ENCODE data around the gene SPATA31C2. TPM values are rescaled to one million over a fixed set of nuclear protein-coding genes. Genes with fewer than 3 reads are reported as not detected.
"Not testable (repeated sequence)": the region's sequence is repeated elsewhere in the genome, so short reads cannot be mapped to it uniquely, and the experiment has no call there.

The SPATA31C2 gene
- total RNA-seq, 4 donors from 2014 or later, result not detected

- no peak for TF ChIP-seq POLR2AphosphoS5 (IDR thresholded peaks at IDR 0.05)
- TF ChIP-seq, protein P1, sequence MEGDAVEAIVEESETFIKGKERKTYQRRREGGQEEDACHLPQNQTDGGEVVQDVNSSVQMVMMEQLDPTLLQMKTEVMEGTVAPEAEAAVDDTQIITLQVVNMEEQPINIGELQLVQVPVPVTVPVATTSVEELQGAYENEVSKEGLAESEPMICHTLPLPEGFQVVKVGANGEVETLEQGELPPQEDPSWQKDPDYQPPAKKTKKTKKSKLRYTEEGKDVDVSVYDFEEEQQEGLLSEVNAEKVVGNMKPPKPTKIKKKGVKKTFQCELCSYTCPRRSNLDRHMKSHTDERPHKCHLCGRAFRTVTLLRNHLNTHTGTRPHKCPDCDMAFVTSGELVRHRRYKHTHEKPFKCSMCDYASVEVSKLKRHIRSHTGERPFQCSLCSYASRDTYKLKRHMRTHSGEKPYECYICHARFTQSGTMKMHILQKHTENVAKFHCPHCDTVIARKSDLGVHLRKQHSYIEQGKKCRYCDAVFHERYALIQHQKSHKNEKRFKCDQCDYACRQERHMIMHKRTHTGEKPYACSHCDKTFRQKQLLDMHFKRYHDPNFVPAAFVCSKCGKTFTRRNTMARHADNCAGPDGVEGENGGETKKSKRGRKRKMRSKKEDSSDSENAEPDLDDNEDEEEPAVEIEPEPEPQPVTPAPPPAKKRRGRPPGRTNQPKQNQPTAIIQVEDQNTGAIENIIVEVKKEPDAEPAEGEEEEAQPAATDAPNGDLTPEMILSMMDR (IDR thresholded peaks at IDR 0.05), result no peak
- TF ChIP-seq POLR2A (IDR thresholded peaks at IDR 0.05; ENCODE audit: low read depth), result no peak
- TF ChIP-seq EP300 (IDR thresholded peaks at IDR 0.05), result no peak
- no peaks in the 10 kb centered on the region for H3K36me3 ChIP-seq
- WGBS, result 91% methylated on average over 1 of the region's 1 CpG
- H3K4me1 ChIP-seq, result no peaks in the 10 kb centered on the region
- H3K9me3 ChIP-seq, result peaks cover 0 to 5% (median 0%) of the 10 kb centered on the region in 4 donors
- H3K4me3 ChIP-seq, result no peak overlapping the region
- no peak for DNase-seq (ENCODE audit: extremely low spot score)
- intact Hi-C loops (cut with DNase I), result no loop called here
- no peaks in the 10 kb centered on the region for H3K27me3 ChIP-seq
- H3K27ac ChIP-seq (replicated peaks in 1 of 4), result no peak overlapping the region
These were observed 28.4 kb upstream of the SPATA31C2 start for GRCh38 chr9:88166660-88167059.

DNA sequence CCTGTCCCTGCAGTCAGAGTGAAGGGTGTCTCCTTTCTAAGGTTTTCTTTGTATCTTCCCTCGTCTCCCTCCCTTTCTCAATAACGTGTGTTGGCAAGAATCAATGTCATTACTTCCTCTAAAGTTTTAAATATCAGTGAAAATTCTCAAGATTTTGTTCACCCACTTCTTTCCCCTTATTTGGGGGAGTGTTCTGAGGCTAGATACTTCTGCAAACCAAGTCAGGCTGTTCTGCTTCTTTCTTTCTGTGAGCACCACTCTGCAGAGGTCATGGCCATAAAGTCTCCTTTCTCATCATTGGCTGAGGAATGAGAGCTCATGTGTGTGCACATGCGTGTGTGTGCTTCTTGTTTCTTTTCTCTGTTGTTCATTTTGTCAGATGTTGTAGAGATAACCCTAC is 26.6 kb upstream of the SPATA31C2 start:
- no peaks in the 10 kb centered on the region for H3K4me1 ChIP-seq
- no peak for TF ChIP-seq POLR2AphosphoS5 (IDR thresholded peaks at IDR 0.05)
- TF ChIP-seq POLR2A (IDR thresholded peaks at IDR 0.05; ENCODE audit: low read depth), result no peak
- TF ChIP-seq, protein P1 (IDR thresholded peaks at IDR 0.05), result no peak
- H3K4me3 ChIP-seq, result no peak overlapping the region
- WGBS, result 81% methylated on average over 3 of the region's 3 CpGs
- intact Hi-C loops (cut with DNase I), result no loop called here
- peaks cover 0 to 5% (median 0%) of the 10 kb centered on the region in 4 donors for H3K27me3 ChIP-seq
- H3K9me3 ChIP-seq, result peaks cover 0 to 5% (median 0%) of the 10 kb centered on the region in 4 donors
- H3K27ac ChIP-seq (replicated peaks in 1 of 4), result no peak overlapping the region
- no peak for DNase-seq (ENCODE audit: extremely low spot score)
- H3K36me3 ChIP-seq, result no peaks in the 10 kb centered on the region

- H3K36me3 ChIP-seq, result no peaks in the 10 kb centered on the region
- H3K4me1 ChIP-seq, result no peaks in the 10 kb centered on the region
- TF ChIP-seq POLR2A (IDR thresholded peaks at IDR 0.05; ENCODE audit: low read depth) (no peak), POLR2AphosphoS5 (IDR thresholded peaks at IDR 0.05) (no peak), EP300 (IDR thresholded peaks at IDR 0.05) (no peak)
- TF ChIP-seq, protein P1 (IDR thresholded peaks at IDR 0.05), result no peak
- no peak overlapping the region for H3K27ac ChIP-seq (replicated peaks in 1 of 4)
- peaks cover 0 to 5% (median 0%) of the 10 kb centered on the region in 4 donors for H3K9me3 ChIP-seq
- peaks cover 0 to 11% (median 0%) of the 10 kb centered on the region in 4 donors for H3K27me3 ChIP-seq
- 79% methylated on average over 6 of the region's 6 CpGs for WGBS
- intact Hi-C loops (cut with DNase I), result no loop called here
- no peak overlapping the region for H3K4me3 ChIP-seq
- no peak for DNase-seq (ENCODE audit: extremely low spot score)
These were observed 22.9 kb upstream of the SPATA31C2 start for GRCh38 chr9:88161144-88161543.

GRCh38 chr9:88143957-88144625 is 5.8 kb upstream of the SPATA31C2 start:
- Histone ChIP-seq H3K4me1 (no peaks in the 10 kb centered on the region), H3K36me3 (no peaks in the 10 kb centered on the region), H3K9me3 (no peaks in the 10 kb centered on the region), H3K27me3 (no peaks in the 10 kb centered on the region), H3K4me3 (no peak overlapping the region), H3K27ac (replicated peaks in 1 of 4) (no peak overlapping the region)
- 89% methylated on average over 6 of the region's 6 CpGs for WGBS
- intact Hi-C loops (cut with DNase I), result no loop called here
- TF ChIP-seq POLR2A (IDR thresholded peaks at IDR 0.05; ENCODE audit: low read depth) (no peak), POLR2AphosphoS5 (IDR thresholded peaks at IDR 0.05) (no peak), EP300 (IDR thresholded peaks at IDR 0.05) (no peak)
- TF ChIP-seq, protein P1 (IDR thresholded peaks at IDR 0.05), result no peak
- no peak for DNase-seq (ENCODE audit: extremely low spot score)

DNA sequence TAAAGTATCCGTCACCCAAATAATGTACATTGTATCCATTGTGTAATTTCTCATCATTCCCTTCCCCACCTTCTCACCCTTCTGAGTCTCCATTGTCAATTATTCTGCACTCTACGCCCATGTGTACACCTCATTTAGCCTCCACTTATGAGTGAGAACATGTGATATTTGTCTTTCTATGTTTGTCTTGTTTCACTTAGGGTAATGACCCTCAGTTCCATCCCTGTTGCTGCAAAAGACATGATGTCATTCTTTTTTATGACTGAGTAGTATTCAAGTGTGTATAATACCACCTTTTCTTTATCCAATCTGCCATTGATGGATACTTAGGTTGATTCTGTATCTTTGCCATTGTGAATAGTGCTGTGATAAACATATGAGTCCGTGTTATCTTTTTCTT is 4.9 kb upstream of the SPATA31C2 start:
- DNase-seq (ENCODE audit: extremely low spot score), result no peak
- WGBS, result 93% methylated on average over 3 of the region's 3 CpGs
- H3K4me1 ChIP-seq, result no peaks in the 10 kb centered on the region
- H3K27me3 ChIP-seq, result no peaks in the 10 kb centered on the region
- no peaks in the 10 kb centered on the region for H3K9me3 ChIP-seq
- TF ChIP-seq POLR2A (IDR thresholded peaks at IDR 0.05; ENCODE audit: low read depth) (no peak), EP300 (IDR thresholded peaks at IDR 0.05) (no peak), POLR2AphosphoS5 (IDR thresholded peaks at IDR 0.05) (no peak)
- TF ChIP-seq, protein P1 (IDR thresholded peaks at IDR 0.05), result no peak
- H3K27ac ChIP-seq (replicated peaks in 1 of 4), result no peak overlapping the region
- H3K36me3 ChIP-seq, result no peaks in the 10 kb centered on the region
- no peak overlapping the region for H3K4me3 ChIP-seq
- intact Hi-C loops (cut with DNase I), result no loop called here

- H3K27ac ChIP-seq (replicated peaks in 1 of 4); H3K27me3 ChIP-seq; DNase-seq (ENCODE audit: extremely low spot score); intact Hi-C loops (cut with DNase I); H3K4me1 ChIP-seq; H3K4me3 ChIP-seq; H3K36me3 ChIP-seq; H3K9me3 ChIP-seq: not testable (repeated sequence)
- 18% methylated on average over 8 of the region's 12 CpGs for WGBS
These were observed 4.7 kb downstream of the SPATA31C2 start for GRCh38 chr9:88133552-88133951.

DNA sequence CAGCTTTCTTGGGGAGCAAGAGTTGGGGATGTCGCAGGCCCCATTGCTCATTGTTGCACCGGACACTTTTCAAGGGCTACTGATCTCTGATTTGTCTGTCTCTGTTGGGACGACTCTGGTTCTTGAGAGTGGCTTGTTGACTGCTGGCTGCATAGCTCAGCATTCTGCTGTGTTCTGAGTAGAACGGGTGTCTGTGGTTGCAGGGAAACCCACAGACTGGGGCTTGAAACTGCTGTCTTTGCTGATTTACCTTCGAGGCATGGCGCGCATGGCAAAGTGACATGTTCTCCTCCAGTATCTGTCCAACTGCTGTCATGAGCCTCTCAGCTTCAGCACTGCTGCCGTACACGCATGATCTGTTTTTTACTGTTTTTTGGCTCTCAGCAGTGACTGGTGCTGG is 8.7 kb downstream of the SPATA31C2 start:
- H3K27me3 ChIP-seq; intact Hi-C loops (cut with DNase I); H3K9me3 ChIP-seq; H3K4me1 ChIP-seq; H3K36me3 ChIP-seq; H3K27ac ChIP-seq (replicated peaks in 1 of 4); DNase-seq (ENCODE audit: extremely low spot score); H3K4me3 ChIP-seq: not testable (repeated sequence)
- 76% methylated on average over 2 of the region's 9 CpGs for whole genome bisulfite sequencing

Data from esophagus muscularis mucosa (tissue), 4 donors.